MM.1S (cell line): ENCODE measurements around the gene CNOT4.

Source experiments
- DNase-seq: peaks from one replicate; pipeline ENCODE4 v3.0.0-alpha.2; 2015
- H2AFZ ChIP-seq: fragments of 300-600 bp; sonication (generic); 2 replicates; pipeline ENCODE4 v1.6.0; 2016; ENCODE audit warnings: antibody characterized with exemption, low read length
- H3F3A ChIP-seq: fragments of 300-600 bp; sonication (generic); 2 replicates; pipeline ENCODE4 v1.6.1; 2016; ENCODE audit warnings: mild to moderate bottlenecking, antibody characterized with exemption, low read length, moderate library complexity, mixed read lengths; ENCODE audit not compliant: insufficient read depth
- H3K27ac ChIP-seq: fragments of 300-600 bp; sonication (generic); 2 replicates; pipeline ENCODE4 v1.5.1; 2016; ENCODE audit warnings: mild to moderate bottlenecking, low read length
- H3K27me3 ChIP-seq: fragments of 300-600 bp; sonication (generic); replicated peaks from 2 replicates; pipeline ENCODE4 v1.6.0; 2016; ENCODE audit warnings: low read length; ENCODE audit not compliant: insufficient read depth
- H3K36me3 ChIP-seq: fragments of 300-600 bp; sonication (generic); replicated peaks from 2 replicates; pipeline ENCODE4 v1.6.1; 2016; ENCODE audit warnings: mild to moderate bottlenecking, low read length, mixed read lengths; ENCODE audit not compliant: insufficient read depth
- H3K4me1 ChIP-seq: fragments of 300-600 bp; sonication (generic); 2 replicates; pipeline ENCODE4 v1.6.1; 2016; ENCODE audit warnings: low read length, mixed read lengths
- H3K4me2 ChIP-seq: fragments of 300-600 bp; sonication (generic); 2 replicates; pipeline ENCODE4 v1.6.0; 2016; ENCODE audit warnings: low read depth, low read length
- H3K4me3 ChIP-seq: fragments of 300-600 bp; sonication (generic); 2 replicates; pipeline ENCODE4 v1.5.1; 2016; ENCODE audit warnings: low read length, mixed read lengths
- H3K79me2 ChIP-seq: fragments of 300-600 bp; sonication (generic); 2 replicates; pipeline ENCODE4 v1.6.1; 2016; ENCODE audit warnings: mixed run types, low read length, mixed read lengths
- H3K9ac ChIP-seq: fragments of 300-600 bp; sonication (generic); 2 replicates; pipeline ENCODE4 v1.6.1; 2016; ENCODE audit warnings: low read length, mixed read lengths
- H3K9me2 ChIP-seq: fragments of 300-600 bp; sonication (generic); replicated peaks from 2 replicates; pipeline ENCODE4 v1.6.1; 2016; ENCODE audit warnings: mild to moderate bottlenecking, low read length, mixed read lengths; ENCODE audit not compliant: insufficient read depth
- H3K9me3 ChIP-seq: fragments of 300-600 bp; sonication (generic); replicated peaks from 2 replicates; pipeline ENCODE4 v1.6.1; 2016; ENCODE audit warnings: mild to moderate bottlenecking, low read length, mixed read lengths; ENCODE audit not compliant: insufficient read depth
- H4K20me1 ChIP-seq: fragments of 300-600 bp; sonication (generic); 2 replicates; pipeline ENCODE4 v1.6.1; 2016; ENCODE audit warnings: mild to moderate bottlenecking, low read length, moderate library complexity, mixed read lengths; ENCODE audit not compliant: insufficient read depth
- CTCF ChIP-seq: fragments of 300-600 bp; sonication (generic); IDR thresholded peaks from 2 replicates; pipeline ENCODE4 v1.5.1; 2016; ENCODE audit warnings: antibody characterized with exemption, low read length, mixed read lengths
- EZH2 ChIP-seq: fragments of 300-600 bp; sonication (generic); optimal IDR thresholded peaks from 2 replicates; pipeline ENCODE3; 2017; ENCODE audit warnings: low read depth, mild to moderate bottlenecking, antibody characterized with exemption, low read length, mixed read lengths
- EZH2phosphoT487 ChIP-seq: fragments of 300-600 bp; sonication (generic); IDR thresholded peaks from 2 replicates; pipeline ENCODE4 v1.6.1; 2018; ENCODE audit warnings: antibody characterized with exemption, low read length

Gene CNOT4

GRCh38 chr7:135523146-135523545, 13.2 kb upstream of the CNOT4 start:
- no peaks in the 10 kb centered on the region for H3K9me3 ChIP-seq
- no peak for DNase-seq
- H3K79me2 ChIP-seq = no peaks in the 10 kb centered on the region
- TF ChIP-seq CTCF (no peak), EZH2phosphoT487 (no peak), EZH2 (no peak)
- H4K20me1 ChIP-seq = no peaks in the 10 kb centered on the region
- no peak overlapping the region for H3K9ac ChIP-seq
- no peaks in the 10 kb centered on the region for H3K27me3 ChIP-seq
- no peaks in the 10 kb centered on the region for H3F3A ChIP-seq
- H3K4me1 ChIP-seq = no peaks in the 10 kb centered on the region
- H3K36me3 ChIP-seq = no peaks in the 10 kb centered on the region
- no peak overlapping the region for H2AFZ ChIP-seq
- no peaks in the 10 kb centered on the region for H3K9me2 ChIP-seq
- no peak overlapping the region for H3K4me2 ChIP-seq
- H3K4me3 ChIP-seq = no peak overlapping the region
- no peak overlapping the region for H3K27ac ChIP-seq

DNA sequence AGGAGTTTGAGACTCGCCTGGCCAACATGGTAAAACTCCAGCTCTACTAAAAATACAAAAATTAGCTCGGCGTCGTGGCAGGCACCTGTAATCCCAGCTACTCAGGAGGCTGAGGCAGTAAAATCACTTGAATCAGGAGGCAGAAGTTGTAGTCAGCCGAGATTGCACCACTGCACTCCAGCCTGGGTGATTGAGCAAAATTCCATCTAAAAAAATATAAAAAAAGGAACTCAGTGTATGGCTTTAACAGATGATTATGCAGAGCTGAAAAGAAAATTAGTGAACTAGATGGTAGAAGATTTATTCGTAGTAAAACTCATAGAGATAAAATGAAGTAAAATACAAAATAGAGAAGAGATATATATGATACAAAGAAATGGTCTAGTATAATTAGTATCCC, 12.6 kb upstream of the CNOT4 start:
- H3K9me2 ChIP-seq = no peaks in the 10 kb centered on the region
- H3K27ac ChIP-seq = no peak overlapping the region
- no peaks in the 10 kb centered on the region for H3K79me2 ChIP-seq
- TF ChIP-seq CTCF (no peak), EZH2 (no peak), EZH2phosphoT487 (no peak)
- no peaks in the 10 kb centered on the region for H3F3A ChIP-seq
- H4K20me1 ChIP-seq = no peaks in the 10 kb centered on the region
- H3K4me3 ChIP-seq = no peak overlapping the region
- no peak overlapping the region for H3K4me2 ChIP-seq
- H3K4me1 ChIP-seq = no peaks in the 10 kb centered on the region
- no peak overlapping the region for H3K9ac ChIP-seq
- H2AFZ ChIP-seq = no peak overlapping the region
- no peaks in the 10 kb centered on the region for H3K9me3 ChIP-seq
- no peaks in the 10 kb centered on the region for H3K27me3 ChIP-seq
- H3K36me3 ChIP-seq = no peaks in the 10 kb centered on the region
- no peak for DNase-seq

- Histone ChIP-seq H3K9ac (no peak overlapping the region), H3K4me2 (no peak overlapping the region), H3K79me2 (no peaks in the 10 kb centered on the region), H3K4me3 (no peak overlapping the region), H3K9me2 (no peaks in the 10 kb centered on the region), H3K36me3 (no peaks in the 10 kb centered on the region), H3K27ac (no peak overlapping the region), H3K4me1 (no peaks in the 10 kb centered on the region), H2AFZ (no peak overlapping the region), H3K9me3 (no peaks in the 10 kb centered on the region), H3K27me3 (no peaks in the 10 kb centered on the region), H4K20me1 (no peaks in the 10 kb centered on the region), H3F3A (no peaks in the 10 kb centered on the region)
- no peak for DNase-seq
- TF ChIP-seq EZH2 (no peak), EZH2phosphoT487 (no peak), CTCF (no peak)
Measured at GRCh38 chr7:135519871-135520270, 10.0 kb upstream of the CNOT4 start.
